Ascending aorta (tissue), 2 donors: Measurements from ENCODE around the gene WDR86. TPM values are rescaled to one million over a fixed set of nuclear protein-coding genes. Genes with fewer than 3 reads are reported as not detected.

Source experiments
- DNase-seq, 2 donors: peaks; one replicate each; pipeline ENCODE4 v3.0.0-alpha.2; 2019; ENCODE audit warnings: low spot score in 2 of 2
- H3K27ac ChIP-seq, 2 donors: fragments of 200-600 bp; sonication (generic); one replicate each; pipeline ENCODE4 v1.5.1; 2016 to 2017; ENCODE audit warnings: mild to moderate bottlenecking in 1 of 2
- H3K27me3 ChIP-seq: fragments of 200-600 bp; sonication (generic); one replicate; pipeline ENCODE4 v1.5.1; 2017
- H3K36me3 ChIP-seq, 2 donors: fragments of 200-600 bp; sonication (generic); one replicate each; pipeline ENCODE4 v1.5.1; 2016
- H3K4me1 ChIP-seq, 2 donors: fragments of 200-600 bp; sonication (generic); one replicate each; pipeline ENCODE4 v1.5.1; 2016 to 2017; ENCODE audit warnings: mild to moderate bottlenecking in 1 of 2
- H3K4me3 ChIP-seq, 2 donors: fragments of 200-600 bp; sonication (generic); one replicate each; pipeline ENCODE4 v1.5.1; 2016 to 2017; ENCODE audit warnings: mild to moderate bottlenecking in 1 of 2
- H3K9me3 ChIP-seq, 2 donors: fragments of 200-600 bp; sonication (generic); one replicate each; pipeline ENCODE4 v1.5.1; 2016
- CTCF ChIP-seq, 3 experiments: fragments of 200-600 bp in 2 of 3; fragments of 450-650 bp in 1 of 3; sonication (generic) in 2 of 3; IDR thresholded peaks; one replicate each; pipeline ENCODE4 v1.5.1; 2016 to 2019; ENCODE audit warnings: antibody characterized with exemption in 3 of 3, mild to moderate bottlenecking in 1 of 3, moderate library complexity in 1 of 3
- intact Hi-C: fragments of 100-400 bp; cut with DNase I; formaldehyde crosslinking; loops from one replicate; pipeline ENCODE4 v1.15.1; 2023
- total RNA-seq: library from RNA; depleted of rRNA; stranded (reverse); fragments of >200 nt; gene quantifications from one replicate; pipeline ENCODE4 v1.1.0, GENCODE V29; 2016

WDR86 gene
- 4.0 TPM for total RNA-seq

- no peak for TF ChIP-seq CTCF (IDR thresholded peaks at IDR 0.05)
- no peaks in the 10 kb centered on the region for H3K36me3 ChIP-seq
- H3K4me3 ChIP-seq: peak within 1 kb of the TSS; percentile 51 to 65
- H3K27ac ChIP-seq: peak within 1 kb of the TSS in 1 of 2 donors; percentile 4
- peaks cover 12% of the 10 kb centered on the region for H3K27me3 ChIP-seq
- peaks cover 5 to 13% of the 10 kb centered on the region in 2 donors for H3K4me1 ChIP-seq
- intact Hi-C loops: loop anchor here (5.0 kb wide), 1 partner anchor 37 kb away; no protein-coding TSS in a partner anchor
- H3K9me3 ChIP-seq: no peaks in the 10 kb centered on the region
- DNase-seq: no peak
Observed at GRCh38 chr7:151409667-151410404, at the start of gene WDR86. Gene WDR86 (minus strand): TSS chr7:151410038. CDS start chr7:151409589, 449 bp downstream.

GRCh38 chr7:151457534-151457933 lies 47.7 kb upstream of the WDR86 start:
- no peak overlapping the region for H3K27ac ChIP-seq
- TF ChIP-seq CTCF (IDR thresholded peaks at IDR 0.05): no peak
- DNase-seq: no peak
- no peaks in the 10 kb centered on the region for H3K36me3 ChIP-seq
- no peaks in the 10 kb centered on the region for H3K27me3 ChIP-seq
- peaks cover 7 to 22% of the 10 kb centered on the region in 2 donors for H3K4me1 ChIP-seq
- intact Hi-C loops: loop anchor here (10.0 kb wide), 1 partner anchor 297 kb away; no protein-coding TSS in a partner anchor
- H3K4me3 ChIP-seq: no peak overlapping the region
- H3K9me3 ChIP-seq: peaks cover 0 to 4% of the 10 kb centered on the region in 2 donors

- no peaks in the 10 kb centered on the region for H3K36me3 ChIP-seq
- no peak overlapping the region for H3K4me3 ChIP-seq
- no peaks in the 10 kb centered on the region for H3K27me3 ChIP-seq
- H3K4me1 ChIP-seq: peaks cover 7 to 22% of the 10 kb centered on the region in 2 donors
- DNase-seq: no peak
- no peaks in the 10 kb centered on the region for H3K9me3 ChIP-seq
- intact Hi-C loops: loop anchor here (10.0 kb wide), 1 partner anchor 298 kb away; no protein-coding TSS in a partner anchor
- no peak overlapping the region for H3K27ac ChIP-seq
- no peak for TF ChIP-seq CTCF (IDR thresholded peaks at IDR 0.05)
Observed at GRCh38 chr7:151456782-151457181, 46.9 kb upstream of the WDR86 start.

GRCh38 chr7:151456276-151456675 lies 46.4 kb upstream of the WDR86 start:
- no peak overlapping the region for H3K27ac ChIP-seq
- no peaks in the 10 kb centered on the region for H3K36me3 ChIP-seq
- no peaks in the 10 kb centered on the region for H3K9me3 ChIP-seq
- intact Hi-C loops: loop anchor here (10.0 kb wide), 1 partner anchor 299 kb away; no protein-coding TSS in a partner anchor
- TF ChIP-seq CTCF (IDR thresholded peaks at IDR 0.05): no peak
- peaks cover 7 to 17% of the 10 kb centered on the region in 2 donors for H3K4me1 ChIP-seq
- H3K4me3 ChIP-seq: no peak overlapping the region
- no peak for DNase-seq
- H3K27me3 ChIP-seq: no peaks in the 10 kb centered on the region

GRCh38 chr7:151455690-151456089 lies 45.9 kb upstream of the WDR86 start:
- Histone ChIP-seq H3K27me3 (no peaks in the 10 kb centered on the region), H3K36me3 (no peaks in the 10 kb centered on the region), H3K9me3 (no peaks in the 10 kb centered on the region), H3K4me1 (peaks cover 4 to 12% of the 10 kb centered on the region in 2 donors), H3K4me3 (no peak overlapping the region), H3K27ac (no peak overlapping the region)
- DNase-seq: no peak
- no peak for TF ChIP-seq CTCF (IDR thresholded peaks at IDR 0.05)
- intact Hi-C loops: loop anchor here (10.0 kb wide), 1 partner anchor 299 kb away; no protein-coding TSS in a partner anchor
